Activated T-helper 1 cell treated with anti-CD3 and anti-CD28 coated beads, Interleukin-12 subunit alpha, Interleukin-12 subunit beta, Interleukin-2, Interleukin-4 antibody, amounts not matched to agents 30 ng/mL and 10 ng/mL and 1 ng/mL, durations not matched to agents 14 hours and 24 hours and 36 hours (primary cell): ENCODE measurements around the gene USP37. TPM values are rescaled to one million over a fixed set of nuclear protein-coding genes. Genes with fewer than 3 reads are reported as not detected.

ENCODE experiments used
- total RNA-seq: library from RNA; stranded (reverse); gene quantifications from 2 replicates; pipeline ENCODE4 v1.2.3, GENCODE V29; 2022

The USP37 gene
- total RNA-seq, 1 donor from 2014 or later: 43.5 TPM

Other genes with a start within 250 kb of the USP37 start
- not detected in 2 replicates for gene CATIP, start 211.5 kb downstream of the USP37 start, total RNA-seq
- 0.05 and 0.27 TPM in 2 replicates for gene SLC11A1, start 186.1 kb downstream of the USP37 start, total RNA-seq
- gene CTDSP1, start 168.5 kb downstream of the USP37 start, total RNA-seq: 105 and 106 TPM in 2 replicates
- not detected in 2 replicates for gene VIL1, start 149.2 kb downstream of the USP37 start, total RNA-seq
- gene CNOT9, start 488 bp upstream of the USP37 start, total RNA-seq: 138 TPM in 2 replicates
- 0.54 and 0.62 TPM in 2 replicates for gene PLCD4, start 39.5 kb upstream of the USP37 start, total RNA-seq
- gene ZNF142, start 91.3 kb upstream of the USP37 start, total RNA-seq: 61.8 and 64.4 TPM in 2 replicates
- 85.1 and 85.3 TPM in 2 replicates for gene BCS1L, start 91.3 kb upstream of the USP37 start, total RNA-seq
- 29.1 and 31.6 TPM in 2 replicates for gene RNF25, start 103.7 kb upstream of the USP37 start, total RNA-seq
- gene STK36, start 103.7 kb upstream of the USP37 start, total RNA-seq: 15.9 TPM in 2 replicates
- gene TTLL4, start 142.5 kb upstream of the USP37 start, total RNA-seq: 70.6 and 78.3 TPM in 2 replicates
- gene CYP27A1, start 213.8 kb upstream of the USP37 start, total RNA-seq: 0.24 and 0.39 TPM in 2 replicates